ENCODE results near the gene IL1R1. TPM values are rescaled to one million over a fixed set of nuclear protein-coding genes. Genes with fewer than 3 reads are reported as not detected.

Gene IL1R1
- 0.32 TPM for polyA plus RNA-seq (2013, experiment 1 of 2)
- polyA plus RNA-seq (2013, experiment 2 of 2), result 0.25 TPM

GRCh38 chr2:102141970-102142828, at the start of gene IL1R1:
TSS of gene IL1R1 (plus strand) at chr2:102142746. CDS start at chr2:102157725, 14,979 bp downstream.
- Histone ChIP-seq H3K9ac (ENCODE audit: low read depth, low read length, poor library complexity) (no peak within 1 kb of the TSS), H3K18ac (ENCODE audit: low read length) (peak within 1 kb of the TSS; percentile 3), H2BK5ac (ENCODE audit: low read length) (no peak within 1 kb of the TSS), H3K27ac (replicated peaks; ENCODE audit: low read length) (no peak within 1 kb of the TSS), H3K9me3 (replicated peaks in 1 of 2; ENCODE audit: control insufficient read depth in 2 of 2, insufficient read depth in 1 of 2, low read depth in 1 of 2, low read length in 2 of 2) (peaks cover 3 to 10% of the 10 kb centered on the region in 2 donors), H3K27me3 (ENCODE audit: control insufficient read depth in 3 of 3, insufficient read depth in 3 of 3, low read depth in 1 of 3, low read length in 3 of 3) (peaks cover 0 to 37% (median 11%) of the 10 kb centered on the region in 3 experiments), H2AK5ac (ENCODE audit: low read depth, low read length) (no peak within 1 kb of the TSS), H3K23ac (ENCODE audit: low read depth, low read length, poor library complexity) (no peak within 1 kb of the TSS), H3K36me3 (replicated peaks in 1 of 2; ENCODE audit: control insufficient read depth in 2 of 2, insufficient read depth in 2 of 2, low read length in 2 of 2) (no peaks in the 10 kb centered on the region), H4K91ac (ENCODE audit: low read depth, low read length, poor library complexity) (no peak within 1 kb of the TSS), H3K14ac (ENCODE audit: low read length) (no peak within 1 kb of the TSS), H3K4me1 (ENCODE audit: control insufficient read depth in 2 of 2, insufficient read depth in 1 of 2, low read depth in 1 of 2, low read length in 2 of 2) (no peaks in the 10 kb centered on the region), H3K4ac (ENCODE audit: low read length) (no peak within 1 kb of the TSS), H2AFZ (ENCODE audit: low read length) (peak within 1 kb of the TSS; percentile 77), H4K8ac (ENCODE audit: low read depth, low read length) (no peak within 1 kb of the TSS), H2BK12ac (ENCODE audit: low read length) (no peak within 1 kb of the TSS), H3K79me1 (ENCODE audit: low read depth, low read length) (no peaks in the 10 kb centered on the region), H2BK15ac (ENCODE audit: low read length) (no peak within 1 kb of the TSS), H2BK120ac (ENCODE audit: low read depth, low read length) (no peak within 1 kb of the TSS), H3K4me2 (ENCODE audit: insufficient read depth, low read length, poor library complexity, severe bottlenecking) (peak within 1 kb of the TSS; percentile 61), H3K4me3 (ENCODE audit: low read length in 2 of 2) (peak within 1 kb of the TSS in 1 of 2 donors; percentile 81)
- WGBS, 2 donors (ENCODE audit: extremely low coverage in 2 of 2, insufficient read length in 2 of 2, insufficient replicate concordance in 1 of 2), result no CpG with 5 or more reads among the region's 65 CpGs
- peak; percentile 56 for DNase-seq (ENCODE audit: low spot score)

GRCh38 chr2:102093662-102094061, 48.9 kb upstream of the IL1R1 start:
- Histone ChIP-seq H3K18ac (ENCODE audit: low read length) (no peak overlapping the region), H2AFZ (ENCODE audit: low read length) (no peak overlapping the region), H3K9me3 (replicated peaks in 1 of 2; ENCODE audit: control insufficient read depth in 2 of 2, insufficient read depth in 1 of 2, low read depth in 1 of 2, low read length in 2 of 2) (no peaks in the 10 kb centered on the region), H3K79me1 (ENCODE audit: low read depth, low read length) (no peaks in the 10 kb centered on the region), H3K9ac (ENCODE audit: low read depth, low read length, poor library complexity) (no peak overlapping the region), H2BK5ac (ENCODE audit: low read length) (no peak overlapping the region), H3K27me3 (ENCODE audit: control insufficient read depth in 3 of 3, insufficient read depth in 3 of 3, low read depth in 1 of 3, low read length in 3 of 3) (no peaks in the 10 kb centered on the region), H3K27ac (replicated peaks; ENCODE audit: low read length) (no peak overlapping the region), H2BK15ac (ENCODE audit: low read length) (peak overlapping the region; percentile 33), H3K4me2 (ENCODE audit: insufficient read depth, low read length, poor library complexity, severe bottlenecking) (no peak overlapping the region), H3K4me1 (ENCODE audit: control insufficient read depth in 2 of 2, insufficient read depth in 1 of 2, low read depth in 1 of 2, low read length in 2 of 2) (peaks cover 0 to 3% of the 10 kb centered on the region in 2 donors), H3K4ac (ENCODE audit: low read length) (no peak overlapping the region), H2BK12ac (ENCODE audit: low read length) (no peak overlapping the region), H4K91ac (ENCODE audit: low read depth, low read length, poor library complexity) (no peak overlapping the region), H3K23ac (ENCODE audit: low read depth, low read length, poor library complexity) (no peak overlapping the region), H2BK120ac (ENCODE audit: low read depth, low read length) (no peak overlapping the region), H4K8ac (ENCODE audit: low read depth, low read length) (no peak overlapping the region), H2AK5ac (ENCODE audit: low read depth, low read length) (no peak overlapping the region), H3K36me3 (replicated peaks in 1 of 2; ENCODE audit: control insufficient read depth in 2 of 2, insufficient read depth in 2 of 2, low read length in 2 of 2) (no peaks in the 10 kb centered on the region), H3K4me3 (ENCODE audit: low read length in 2 of 2) (no peak overlapping the region), H3K14ac (ENCODE audit: low read length) (no peak overlapping the region)
- no CpG with 5 or more reads among the region's 13 CpGs for WGBS, 2 donors (ENCODE audit: extremely low coverage in 2 of 2, insufficient read length in 2 of 2, insufficient replicate concordance in 1 of 2)
- DNase-seq (ENCODE audit: low spot score), result no peak

- DNase-seq (ENCODE audit: low spot score), result no peak
- H4K8ac ChIP-seq (ENCODE audit: low read depth, low read length), result no peak overlapping the region
- H3K23ac ChIP-seq (ENCODE audit: low read depth, low read length, poor library complexity), result no peak overlapping the region
- no peaks in the 10 kb centered on the region for H3K9me3 ChIP-seq (replicated peaks in 1 of 2; ENCODE audit: control insufficient read depth in 2 of 2, insufficient read depth in 1 of 2, low read depth in 1 of 2, low read length in 2 of 2)
- no peak overlapping the region for H2AK5ac ChIP-seq (ENCODE audit: low read depth, low read length)
- no peak overlapping the region for H4K91ac ChIP-seq (ENCODE audit: low read depth, low read length, poor library complexity)
- no peak overlapping the region for H2BK15ac ChIP-seq (ENCODE audit: low read length)
- no CpG with 5 or more reads among the region's 4 CpGs for WGBS, 2 donors (ENCODE audit: extremely low coverage in 2 of 2, insufficient read length in 2 of 2, insufficient replicate concordance in 1 of 2)
- H3K79me1 ChIP-seq (ENCODE audit: low read depth, low read length), result no peaks in the 10 kb centered on the region
- H3K4me2 ChIP-seq (ENCODE audit: insufficient read depth, low read length, poor library complexity, severe bottlenecking), result no peak overlapping the region
- H3K18ac ChIP-seq (ENCODE audit: low read length), result no peak overlapping the region
- no peak overlapping the region for H3K14ac ChIP-seq (ENCODE audit: low read length)
- no peak overlapping the region for H2BK12ac ChIP-seq (ENCODE audit: low read length)
- no peak overlapping the region for H3K4ac ChIP-seq (ENCODE audit: low read length)
- no peaks in the 10 kb centered on the region for H3K36me3 ChIP-seq (replicated peaks in 1 of 2; ENCODE audit: control insufficient read depth in 2 of 2, insufficient read depth in 2 of 2, low read length in 2 of 2)
- no peak overlapping the region for H3K9ac ChIP-seq (ENCODE audit: low read depth, low read length, poor library complexity)
- H2BK120ac ChIP-seq (ENCODE audit: low read depth, low read length), result no peak overlapping the region
- H3K27me3 ChIP-seq (ENCODE audit: control insufficient read depth in 3 of 3, insufficient read depth in 3 of 3, low read depth in 1 of 3, low read length in 3 of 3), result no peaks in the 10 kb centered on the region
- H2AFZ ChIP-seq (ENCODE audit: low read length), result no peak overlapping the region
- peaks cover 0 to 3% of the 10 kb centered on the region in 2 donors for H3K4me1 ChIP-seq (ENCODE audit: control insufficient read depth in 2 of 2, insufficient read depth in 1 of 2, low read depth in 1 of 2, low read length in 2 of 2)
- no peak overlapping the region for H2BK5ac ChIP-seq (ENCODE audit: low read length)
- H3K27ac ChIP-seq (replicated peaks; ENCODE audit: low read length), result no peak overlapping the region
- no peak overlapping the region for H3K4me3 ChIP-seq (ENCODE audit: low read length in 2 of 2)
Measured at GRCh38 chr2:102094917-102095316, 47.6 kb upstream of the IL1R1 start.

- H2AFZ ChIP-seq (ENCODE audit: low read length), result no peak overlapping the region
- H3K23ac ChIP-seq (ENCODE audit: low read depth, low read length, poor library complexity), result no peak overlapping the region
- H2BK12ac ChIP-seq (ENCODE audit: low read length), result no peak overlapping the region
- H4K91ac ChIP-seq (ENCODE audit: low read depth, low read length, poor library complexity), result no peak overlapping the region
- DNase-seq (ENCODE audit: low spot score), result no peak
- H3K27ac ChIP-seq (replicated peaks; ENCODE audit: low read length), result no peak overlapping the region
- H3K4me2 ChIP-seq (ENCODE audit: insufficient read depth, low read length, poor library complexity, severe bottlenecking), result no peak overlapping the region
- no peak overlapping the region for H3K14ac ChIP-seq (ENCODE audit: low read length)
- peaks cover 0 to 3% of the 10 kb centered on the region in 2 donors for H3K4me1 ChIP-seq (ENCODE audit: control insufficient read depth in 2 of 2, insufficient read depth in 1 of 2, low read depth in 1 of 2, low read length in 2 of 2)
- no peak overlapping the region for H3K9ac ChIP-seq (ENCODE audit: low read depth, low read length, poor library complexity)
- no CpG with 5 or more reads among the region's 5 CpGs for WGBS, 2 donors (ENCODE audit: extremely low coverage in 2 of 2, insufficient read length in 2 of 2, insufficient replicate concordance in 1 of 2)
- no peaks in the 10 kb centered on the region for H3K79me1 ChIP-seq (ENCODE audit: low read depth, low read length)
- no peak overlapping the region for H2BK120ac ChIP-seq (ENCODE audit: low read depth, low read length)
- no peaks in the 10 kb centered on the region for H3K27me3 ChIP-seq (ENCODE audit: control insufficient read depth in 3 of 3, insufficient read depth in 3 of 3, low read depth in 1 of 3, low read length in 3 of 3)
- H2BK5ac ChIP-seq (ENCODE audit: low read length), result no peak overlapping the region
- H4K8ac ChIP-seq (ENCODE audit: low read depth, low read length), result no peak overlapping the region
- no peaks in the 10 kb centered on the region for H3K9me3 ChIP-seq (replicated peaks in 1 of 2; ENCODE audit: control insufficient read depth in 2 of 2, insufficient read depth in 1 of 2, low read depth in 1 of 2, low read length in 2 of 2)
- no peak overlapping the region for H3K4me3 ChIP-seq (ENCODE audit: low read length in 2 of 2)
- H3K4ac ChIP-seq (ENCODE audit: low read length), result no peak overlapping the region
- H3K18ac ChIP-seq (ENCODE audit: low read length), result no peak overlapping the region
- H2AK5ac ChIP-seq (ENCODE audit: low read depth, low read length), result no peak overlapping the region
- no peaks in the 10 kb centered on the region for H3K36me3 ChIP-seq (replicated peaks in 1 of 2; ENCODE audit: control insufficient read depth in 2 of 2, insufficient read depth in 2 of 2, low read length in 2 of 2)
- H2BK15ac ChIP-seq (ENCODE audit: low read length), result no peak overlapping the region
Measured at GRCh38 chr2:102096103-102096502, 46.4 kb upstream of the IL1R1 start.
